ENCODE measurements around the gene GABRB2.
"Not testable (repeated sequence)": the region's sequence is repeated elsewhere in the genome, so short reads cannot be mapped to it uniquely, and the experiment has no call there.

GABRB2 gene

GRCh38 chr5:161546470-161547301 lies at the start of gene GABRB2:
Gene GABRB2, minus strand, starts transcription at chr5:161546725. Its CDS starts 82 bp downstream, at chr5:161546643.
- no peak within 1 kb of the TSS for H3K27ac ChIP-seq

DNA sequence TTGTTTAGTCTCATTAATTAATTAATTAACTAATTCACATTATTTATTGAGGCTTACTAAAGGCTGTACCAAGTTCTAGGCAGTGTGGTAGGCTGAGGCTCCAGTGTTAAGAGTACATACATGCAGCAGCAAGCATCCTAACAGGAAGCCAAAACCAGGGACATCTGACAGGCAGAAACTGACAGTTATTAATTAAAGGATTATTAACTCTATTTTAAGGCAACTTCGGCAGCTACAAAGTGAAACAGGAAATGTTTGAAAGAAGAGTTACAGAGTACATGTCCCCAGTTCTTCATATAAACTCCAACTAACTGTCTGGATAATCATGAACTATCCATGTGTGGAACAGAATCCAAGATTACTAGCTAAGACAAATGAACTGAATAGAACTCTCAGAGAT lies 39.3 kb upstream of the GABRB2 start:
- Histone ChIP-seq H3K4me3 (no peak overlapping the region), H3K27ac (no peak overlapping the region)

More at GRCh38 chr5:161546470-161547301, at the start of gene GABRB2:
- H3K4me3 ChIP-seq: peak within 1 kb of the TSS in 6 of 7 experiments; percentile 5 to 41 (median 20)

GRCh38 chr5:161580621-161581020 lies 34.1 kb upstream of the GABRB2 start:
- H3K27ac ChIP-seq: no peak overlapping the region

DNA sequence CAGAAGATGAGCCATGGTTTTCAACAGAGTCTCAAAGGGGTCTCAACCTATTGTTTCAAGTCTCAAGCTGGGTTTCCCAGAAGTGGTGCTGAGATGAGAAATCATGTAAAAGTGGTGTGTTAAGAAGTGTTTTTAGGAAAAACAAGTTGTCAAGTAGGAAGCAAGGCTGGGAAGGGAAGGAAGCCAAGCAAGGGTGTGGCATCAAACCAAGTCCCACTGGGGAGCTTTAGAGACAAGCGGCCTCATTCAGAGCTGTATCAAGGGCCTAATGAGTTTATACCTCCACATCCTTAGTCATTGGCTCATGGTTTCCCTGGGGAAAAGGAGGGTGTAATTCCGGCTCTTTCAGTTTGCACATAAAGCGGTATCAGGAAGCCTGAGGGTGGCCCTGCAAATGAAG lies 26.4 kb upstream of the GABRB2 start:
- no peak overlapping the region for H3K4me3 ChIP-seq
- H3K27ac ChIP-seq: no peak overlapping the region

More at GRCh38 chr5:161580621-161581020, 34.1 kb upstream of the GABRB2 start:
- H3K4me3 ChIP-seq: no peak overlapping the region

- H3K27ac ChIP-seq: no peak overlapping the region
These were observed 19.6 kb upstream of the GABRB2 start for GRCh38 chr5:161566081-161566480.

GRCh38 chr5:161562446-161562845 lies 15.9 kb upstream of the GABRB2 start:
- Histone ChIP-seq H3K4me3 (no peak overlapping the region), H3K27ac (no peak overlapping the region)

More at GRCh38 chr5:161566081-161566480, 19.6 kb upstream of the GABRB2 start:
- H3K4me3 ChIP-seq: no peak overlapping the region

- no peak overlapping the region for H3K27ac ChIP-seq
- no peak overlapping the region for H3K4me3 ChIP-seq
These were observed 2.6 kb upstream of the GABRB2 start for GRCh38 chr5:161549106-161549505.

GRCh38 chr5:161548487-161549094 lies 2.1 kb upstream of the GABRB2 start:
- Histone ChIP-seq H3K4me3 (peak overlapping the region in 1 of 7 experiments; percentile 4), H3K27ac (no peak overlapping the region)

DNA sequence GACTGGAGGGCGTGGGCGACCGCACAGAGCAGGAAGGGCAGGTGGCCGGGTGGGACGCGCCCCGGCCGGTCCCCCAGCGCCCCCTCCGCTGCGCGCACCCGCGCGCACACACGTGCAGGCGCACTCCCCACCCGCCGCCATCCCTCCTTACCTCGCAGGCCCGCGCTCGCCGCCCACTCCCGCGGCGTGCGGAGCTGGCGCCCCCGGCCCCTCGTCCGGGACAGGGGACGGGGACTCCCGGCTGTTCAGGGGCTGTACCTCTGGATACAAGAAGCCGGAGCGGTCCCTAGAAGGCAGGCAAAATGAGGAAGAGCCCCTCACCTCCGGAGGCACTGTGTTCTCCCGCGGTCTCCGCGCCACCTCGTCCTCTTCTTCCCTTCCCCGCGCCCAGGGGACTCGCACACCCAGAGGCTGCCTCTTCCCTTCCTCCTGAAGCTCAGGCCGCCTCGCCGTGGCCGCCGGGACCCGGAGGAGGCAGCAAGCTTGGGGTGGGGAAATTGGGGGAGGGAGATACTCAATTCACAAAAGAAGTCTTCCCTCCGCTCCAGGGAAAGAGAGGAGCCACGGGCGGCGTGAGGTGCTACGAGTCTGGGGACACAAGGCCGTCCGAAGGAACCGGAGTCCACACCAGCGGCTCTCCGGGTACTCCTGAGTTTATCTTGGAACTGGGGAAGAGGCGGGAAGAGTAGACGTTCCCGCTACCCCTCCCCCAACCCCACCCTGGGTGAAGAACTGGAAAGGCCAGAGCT lies 1.4 kb upstream of the GABRB2 start:
- H3K4me3 ChIP-seq: peak overlapping the region in 6 of 7 experiments; percentile 5 to 41 (median 14)
- H3K27ac ChIP-seq: no peak overlapping the region

DNA sequence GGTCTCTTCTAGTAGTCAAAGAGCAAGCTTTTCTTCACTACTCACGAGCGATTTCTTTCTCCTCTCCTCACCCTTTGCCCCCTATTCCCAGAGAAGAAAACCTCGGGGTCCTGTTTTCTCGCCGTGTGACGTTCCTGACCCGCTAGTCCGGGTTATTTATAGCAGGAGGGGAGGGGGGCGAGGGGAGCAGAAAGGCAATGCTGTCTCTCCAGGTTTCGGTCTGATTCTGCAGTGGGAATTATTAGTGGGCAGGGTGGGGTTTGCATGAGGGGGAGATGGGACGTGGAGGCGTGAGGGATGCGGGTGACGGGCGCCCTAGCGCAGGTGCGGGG lies 847 bp upstream of the GABRB2 start:
- H3K4me3 ChIP-seq: peak overlapping the region in 6 of 7 experiments; percentile 5 to 41 (median 20)

DNA sequence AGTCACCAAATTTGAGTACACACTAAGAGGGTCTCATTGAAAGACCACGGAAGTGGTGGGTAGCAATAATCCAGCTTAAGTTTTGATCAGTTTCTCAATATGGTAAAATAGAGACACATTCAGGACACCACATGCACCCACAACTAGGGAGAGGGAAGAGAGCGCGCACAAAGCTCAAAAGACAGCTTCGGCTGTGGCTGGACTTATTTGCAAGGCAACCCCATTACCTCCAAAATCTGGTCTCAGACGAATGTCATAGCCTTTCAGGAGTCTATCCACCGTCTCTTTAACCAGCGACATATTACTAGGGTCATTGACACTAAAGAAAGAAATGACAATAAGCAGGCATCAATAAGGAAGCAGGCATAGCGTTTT lies 443 bp downstream of the GABRB2 start:
- Histone ChIP-seq H3K4me3 (peak overlapping the region in 2 of 7 experiments; percentile 40 to 41), H3K27ac (no peak overlapping the region)

More for the DNA sequence above, 847 bp upstream of the GABRB2 start:
- H3K27ac ChIP-seq: no peak overlapping the region

DNA sequence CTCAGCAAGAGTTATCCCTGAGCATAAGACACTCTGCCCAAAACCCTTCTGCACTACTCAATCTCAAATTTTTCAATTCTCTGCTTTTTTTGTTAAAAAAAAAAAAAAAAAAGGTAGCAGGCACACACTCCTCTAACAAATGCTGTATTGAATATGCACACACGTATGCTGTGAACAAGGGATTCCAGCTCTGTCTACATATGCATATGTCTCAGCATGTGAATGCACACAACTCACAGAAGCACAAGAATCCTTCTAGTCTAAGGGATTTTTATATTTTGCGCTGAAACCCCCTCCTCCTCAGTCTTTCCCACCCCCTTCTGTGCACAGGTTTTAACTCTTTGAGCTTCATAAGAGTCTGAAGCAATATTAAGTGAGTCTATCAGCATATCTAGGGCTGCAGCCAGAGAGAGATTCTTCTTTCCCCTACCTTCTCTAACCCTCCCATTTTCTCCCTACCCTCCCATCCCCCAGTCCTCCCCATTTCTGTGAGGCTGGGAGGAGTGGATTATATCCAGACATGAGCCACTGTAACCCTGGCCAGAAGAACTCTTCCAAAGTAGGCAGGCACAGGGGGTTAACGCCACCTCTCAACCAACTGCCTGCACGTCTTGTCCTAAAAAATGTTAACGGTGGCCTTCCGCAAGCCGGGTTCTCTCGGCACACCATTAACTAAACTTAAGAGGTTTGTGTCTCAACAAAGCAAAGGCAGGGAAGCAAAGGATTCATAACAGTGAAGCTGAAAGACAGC lies 1.0 kb downstream of the GABRB2 start:
- Histone ChIP-seq H3K27ac (no peak overlapping the region), H3K4me3 (no peak overlapping the region)

DNA sequence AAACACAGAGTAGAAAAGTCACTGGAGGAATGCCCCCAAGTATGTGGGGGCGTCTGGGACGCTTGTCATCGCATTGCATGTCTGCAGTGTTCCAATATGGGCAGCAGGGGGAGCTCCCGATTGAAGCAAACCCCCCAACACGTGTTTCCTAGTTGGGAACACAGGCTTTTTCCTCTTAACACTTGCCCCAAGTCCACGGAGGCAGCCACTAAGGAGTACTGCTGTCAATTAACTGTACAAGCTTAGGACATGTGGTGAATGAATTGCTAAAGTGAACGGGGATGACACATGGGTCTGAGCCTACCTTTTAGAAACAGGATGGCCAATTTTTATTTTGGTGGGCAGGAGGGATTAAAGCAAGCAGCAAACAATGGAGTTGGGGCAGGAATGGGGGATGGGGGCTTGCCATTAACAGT lies 2.2 kb downstream of the GABRB2 start:
- Histone ChIP-seq H3K4me3 (no peak overlapping the region), H3K27ac (no peak overlapping the region)

DNA sequence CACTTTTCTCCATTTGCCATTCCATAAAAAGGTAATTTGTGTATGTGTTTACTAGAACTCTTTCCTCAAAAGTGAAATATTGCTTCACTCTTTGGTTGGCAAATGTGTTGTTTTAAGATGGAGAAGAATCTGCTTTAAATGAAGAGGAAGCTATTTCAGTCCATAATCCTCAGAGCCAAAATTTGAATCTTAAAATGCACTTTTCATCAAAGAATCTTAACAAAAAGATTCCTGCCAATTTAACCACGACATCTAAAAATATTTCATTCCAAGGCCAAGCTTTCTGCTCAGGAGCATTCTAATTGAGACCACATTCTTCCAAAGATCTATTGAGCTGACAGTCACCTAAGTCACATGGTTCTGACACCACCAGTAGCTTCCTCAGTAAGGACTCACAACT lies 7.5 kb downstream of the GABRB2 start:
- H3K27ac ChIP-seq: no peak overlapping the region
- no peak overlapping the region for H3K4me3 ChIP-seq

DNA sequence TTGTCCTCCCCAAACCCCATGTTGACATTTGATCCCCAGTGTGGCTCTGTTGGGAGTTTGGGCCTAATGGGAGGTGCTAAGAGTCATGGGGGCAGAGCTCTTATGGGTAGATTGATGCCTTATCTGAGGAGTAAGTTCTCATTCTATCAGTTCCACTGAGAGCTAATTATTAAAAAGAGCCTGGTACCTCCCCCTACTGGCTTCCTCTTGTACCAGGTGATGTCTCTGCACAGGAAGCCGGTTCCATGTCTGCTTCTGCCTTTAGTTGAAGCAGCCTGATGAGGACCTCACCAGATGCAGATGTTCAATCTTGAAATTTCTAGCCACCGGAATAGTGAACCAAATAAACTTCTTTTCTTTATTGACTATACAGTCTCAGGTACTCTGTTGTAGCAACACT lies 10.8 kb downstream of the GABRB2 start:
- Histone ChIP-seq H3K27ac (no peak overlapping the region), H3K4me3 (no peak overlapping the region)

DNA sequence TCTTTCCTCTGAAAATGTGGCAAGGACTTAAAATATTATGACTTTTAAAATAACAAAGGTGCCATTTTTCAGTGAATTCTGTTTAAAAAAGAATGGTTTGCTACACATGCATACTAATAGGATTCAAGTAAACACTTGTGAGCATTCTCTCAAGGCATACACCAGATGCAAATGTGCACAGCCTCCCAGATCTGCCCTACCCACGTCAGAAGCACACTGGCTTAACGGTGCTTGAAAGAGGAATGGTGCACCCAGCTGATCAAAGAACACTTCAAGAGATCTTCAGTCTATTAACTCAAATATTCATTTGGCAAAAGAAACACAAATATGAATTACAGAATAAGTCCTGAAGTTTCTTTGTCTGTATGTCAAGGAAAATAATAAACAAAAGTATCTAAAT lies 15.8 kb downstream of the GABRB2 start:
- no peak overlapping the region for H3K27ac ChIP-seq
- H3K4me3 ChIP-seq: no peak overlapping the region

GRCh38 chr5:161513942-161514341 lies 32.6 kb downstream of the GABRB2 start:
- H3K27ac ChIP-seq: no peak overlapping the region

GRCh38 chr5:161507591-161507990 lies 38.9 kb downstream of the GABRB2 start:
- H3K27ac ChIP-seq: no peak overlapping the region
- H3K4me3 ChIP-seq: no peak overlapping the region

More at GRCh38 chr5:161513942-161514341, 32.6 kb downstream of the GABRB2 start:
- H3K4me3 ChIP-seq: no peak overlapping the region

- H3K4me3 ChIP-seq, H3K27ac ChIP-seq: not testable (repeated sequence)
These were observed 41.4 kb downstream of the GABRB2 start for GRCh38 chr5:161505160-161505559.

DNA sequence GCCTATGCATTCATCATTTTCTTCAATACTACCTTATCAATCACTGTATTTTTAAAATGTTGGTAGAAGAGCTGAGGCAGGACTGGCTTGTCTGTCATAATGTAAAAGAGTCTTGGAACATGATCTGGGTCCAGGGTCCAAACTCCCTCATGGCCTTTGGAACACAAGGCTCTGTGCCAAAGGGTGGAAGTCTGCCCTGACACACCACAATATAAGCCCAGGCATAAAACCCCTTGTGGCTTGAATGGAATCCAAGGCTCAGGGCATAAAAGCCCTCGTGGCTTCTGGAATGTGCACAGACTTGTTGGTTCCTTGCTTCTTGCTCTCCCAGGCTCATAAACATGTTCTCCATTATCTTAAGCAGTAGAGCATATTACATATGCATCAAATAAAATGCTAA lies 48.0 kb downstream of the GABRB2 start:
- H3K4me3 ChIP-seq: no peak overlapping the region
- H3K27ac ChIP-seq: no peak overlapping the region

Measured in skin epidermis (tissue), 12 donors.